Sigmoid colon (tissue), 7 donors: ENCODE data around the gene EFCAB7. TPM values are rescaled to one million over a fixed set of nuclear protein-coding genes. Genes with fewer than 3 reads are reported as not detected.

Source experiments
- DNase-seq: peaks from one replicate; pipeline ENCODE4 v3.0.0-alpha.2; 2019
- H3K27ac ChIP-seq, 4 donors: fragments of 200-600 bp; sonication (generic); one replicate each; pipeline ENCODE4 v1.5.1; 2016 to 2019; ENCODE audit warnings: mild to moderate bottlenecking in 1 of 4
- H3K27me3 ChIP-seq, 3 donors: fragments of 200-600 bp; sonication (generic); one replicate each; pipeline ENCODE4 v1.5.1; 2019; ENCODE audit warnings: mild to moderate bottlenecking in 1 of 3
- H3K36me3 ChIP-seq, 4 donors: fragments of 200-600 bp; sonication (generic); one replicate each; pipeline ENCODE4 v1.5.1; 2016 to 2019
- H3K4me1 ChIP-seq, 4 donors: fragments of 200-600 bp; sonication (generic); one replicate each; pipeline ENCODE4 v1.5.1; 2017 to 2019
- H3K4me3 ChIP-seq, 4 donors: fragments of 200-600 bp; sonication (generic); one replicate each; pipeline ENCODE4 v1.5.1; 2017 to 2019; ENCODE audit warnings: mild to moderate bottlenecking in 2 of 4, moderate library complexity in 1 of 4
- H3K9me3 ChIP-seq, 4 donors: fragments of 200-600 bp in 3 of 4; sonication (generic) in 3 of 4; one replicate each; pipeline versions ENCODE4 v1.5.1 to v1.6.1; 2013 to 2019
- CTCF ChIP-seq, 4 experiments: fragments of 450-650 bp in 3 of 4; fragments of 200-600 bp in 1 of 4; IDR thresholded peaks; one replicate each; pipeline ENCODE4 v1.5.1; 2016 to 2019; ENCODE audit warnings: antibody characterized with exemption in 4 of 4, mild to moderate bottlenecking in 3 of 4, moderate library complexity in 2 of 4
- EP300 ChIP-seq, 4 donors: sonication (generic); formaldehyde crosslinking; IDR thresholded peaks; one replicate each; pipeline ENCODE4 v1.6.1; 2017; ENCODE audit warnings: antibody characterized with exemption in 4 of 4
- POLR2A ChIP-seq, 2 donors: fragments of 450-650 bp; IDR thresholded peaks; one replicate each; pipeline ENCODE4 v1.6.1; 2016; ENCODE audit warnings: antibody characterized with exemption in 2 of 2, mild to moderate bottlenecking in 2 of 2, moderate library complexity in 2 of 2
- POLR2AphosphoS5 ChIP-seq, 4 donors: sonication (generic); formaldehyde crosslinking; IDR thresholded peaks; one replicate each; pipeline ENCODE4 v1.6.1; 2017; ENCODE audit warnings: antibody characterized with exemption in 4 of 4
- WGBS, 2 donors: extraction: QIAGEN DNeasy Blood & Tissue Kit; methylation state at CpG; one replicate each; pipeline ENCODE4 v1.1.7; 2013; 5-methylcytosine and 5-hydroxymethylcytosine counted together
- intact Hi-C: fragments of 100-400 bp; cut with DNase I; formaldehyde crosslinking; loops from one replicate; pipeline ENCODE4 v1.15.1; 2023
- polyA plus RNA-seq, 3 donors: library from polyadenylated mRNA; stranded (reverse); fragments of 200-250 nt; gene quantifications; one replicate each; pipeline ENCODE4 v1.2.3, GENCODE V29; 2013
- total RNA-seq, 4 donors: library from RNA; depleted of rRNA; stranded (reverse); fragments of >200 nt; gene quantifications; one replicate each; pipeline ENCODE4 v1.1.0, GENCODE V29; 2016
- donor health status: healthy with polysubstance abuse.
- donor health status: Bipolar disorder and iron deficiency.
- donor health status: healthy.

The EFCAB7 gene
- total and polyA plus RNA-seq, 7 donors = 1.8 to 12.8 (median 6.9) TPM

GRCh38 chr1:63600248-63600647 lies 76.9 kb downstream of the EFCAB7 start:
- no peaks in the 10 kb centered on the region for H3K4me1 ChIP-seq
- intact Hi-C loops = no loop called here
- WGBS, 2 donors = 62 to 79% methylated on average over 5 of the region's 5 CpGs
- H3K36me3 ChIP-seq = no peaks in the 10 kb centered on the region
- TF ChIP-seq POLR2AphosphoS5 (IDR thresholded peaks at IDR 0.05) = no peak
- no peak for TF ChIP-seq POLR2A (IDR thresholded peaks at IDR 0.05)
- no peak for TF ChIP-seq CTCF (IDR thresholded peaks at IDR 0.05)
- TF ChIP-seq EP300 (IDR thresholded peaks at IDR 0.05) = no peak
- no peaks in the 10 kb centered on the region for H3K9me3 ChIP-seq
- no peaks in the 10 kb centered on the region for H3K27me3 ChIP-seq
- H3K4me3 ChIP-seq = no peak overlapping the region
- no peak overlapping the region for H3K27ac ChIP-seq
- DNase-seq = no peak

GRCh38 chr1:63601061-63601460 lies 77.7 kb downstream of the EFCAB7 start:
- Histone ChIP-seq H3K4me1 (no peaks in the 10 kb centered on the region), H3K27ac (no peak overlapping the region), H3K27me3 (no peaks in the 10 kb centered on the region), H3K4me3 (no peak overlapping the region), H3K36me3 (no peaks in the 10 kb centered on the region), H3K9me3 (no peaks in the 10 kb centered on the region)
- WGBS, 2 donors = 82 to 91% methylated on average over 3 of the region's 3 CpGs
- no peak for DNase-seq
- intact Hi-C loops = no loop called here
- TF ChIP-seq CTCF (IDR thresholded peaks at IDR 0.05) (no peak), EP300 (IDR thresholded peaks at IDR 0.05) (no peak), POLR2A (IDR thresholded peaks at IDR 0.05) (no peak), POLR2AphosphoS5 (IDR thresholded peaks at IDR 0.05) (no peak)

- no peaks in the 10 kb centered on the region for H3K36me3 ChIP-seq
- no peaks in the 10 kb centered on the region for H3K9me3 ChIP-seq
- intact Hi-C loops = no loop called here
- TF ChIP-seq EP300 (IDR thresholded peaks at IDR 0.05) (no peak), POLR2A (IDR thresholded peaks at IDR 0.05) (no peak), POLR2AphosphoS5 (IDR thresholded peaks at IDR 0.05) (no peak), CTCF (IDR thresholded peaks at IDR 0.05) (no peak)
- H3K27me3 ChIP-seq = no peaks in the 10 kb centered on the region
- DNase-seq = no peak
- 79 to 88% methylated on average over 4 of the region's 4 CpGs for WGBS, 2 donors
- no peak overlapping the region for H3K4me3 ChIP-seq
- H3K27ac ChIP-seq = no peak overlapping the region
- H3K4me1 ChIP-seq = no peaks in the 10 kb centered on the region
These were observed 78.1 kb downstream of the EFCAB7 start for GRCh38 chr1:63601463-63601862.

- no peak for DNase-seq
- Histone ChIP-seq H3K9me3 (no peaks in the 10 kb centered on the region), H3K4me1 (no peaks in the 10 kb centered on the region), H3K27me3 (no peaks in the 10 kb centered on the region), H3K27ac (no peak overlapping the region), H3K4me3 (no peak overlapping the region), H3K36me3 (no peaks in the 10 kb centered on the region)
- intact Hi-C loops = no loop called here
- TF ChIP-seq CTCF (IDR thresholded peaks at IDR 0.05) (no peak), POLR2AphosphoS5 (IDR thresholded peaks at IDR 0.05) (no peak), EP300 (IDR thresholded peaks at IDR 0.05) (no peak), POLR2A (IDR thresholded peaks at IDR 0.05) (no peak)
- WGBS, 2 donors = 96 to 100% methylated on average over 1 of the region's 1 CpG
These were observed 78.6 kb downstream of the EFCAB7 start for GRCh38 chr1:63601912-63602311.

GRCh38 chr1:63602629-63603028 lies 79.3 kb downstream of the EFCAB7 start:
- no peak for TF ChIP-seq POLR2AphosphoS5 (IDR thresholded peaks at IDR 0.05)
- no peak for TF ChIP-seq POLR2A (IDR thresholded peaks at IDR 0.05)
- no peak for TF ChIP-seq CTCF (IDR thresholded peaks at IDR 0.05)
- Histone ChIP-seq H3K36me3 (no peaks in the 10 kb centered on the region), H3K9me3 (no peaks in the 10 kb centered on the region), H3K4me3 (no peak overlapping the region), H3K4me1 (no peaks in the 10 kb centered on the region), H3K27ac (no peak overlapping the region), H3K27me3 (no peaks in the 10 kb centered on the region)
- WGBS, 2 donors = 87 to 95% methylated on average over 5 of the region's 5 CpGs
- intact Hi-C loops = no loop called here
- DNase-seq = no peak
